ENCODE measurements around the gene IFIT1B. TPM values are rescaled to one million over a fixed set of nuclear protein-coding genes. Genes with fewer than 3 reads are reported as not detected.
"Not testable (repeated sequence)": the region's sequence is repeated elsewhere in the genome, so short reads cannot be mapped to it uniquely, and the experiment has no call there.

IFIT1B gene
- total and polyA plus RNA-seq, 8 donors: 0.92 TPM; not detected in 7

- intact Hi-C loops (cut with DNase I; ENCODE audit: low total_unique reads): no loop called here
- Histone ChIP-seq H3K27me3 (no peaks in the 10 kb centered on the region), H3K4me1 (no peaks in the 10 kb centered on the region), H3K36me3 (no peaks in the 10 kb centered on the region), H3K27ac (peak overlapping the region in 1 of 5 donors; percentile 2), H3K9me3 (no peaks in the 10 kb centered on the region), H3K4me3 (no peak overlapping the region)
- TF ChIP-seq POLR2A (IDR thresholded peaks at IDR 0.05) (no peak), EP300 (IDR thresholded peaks at IDR 0.05) (no peak)
- 78 to 91% (median 88%) methylated on average over 4 of the region's 4 CpGs for WGBS, 5 donors
- no peak for DNase-seq
Observed at GRCh38 chr10:89384474-89385340, 6.9 kb downstream of the IFIT1B start.

DNA sequence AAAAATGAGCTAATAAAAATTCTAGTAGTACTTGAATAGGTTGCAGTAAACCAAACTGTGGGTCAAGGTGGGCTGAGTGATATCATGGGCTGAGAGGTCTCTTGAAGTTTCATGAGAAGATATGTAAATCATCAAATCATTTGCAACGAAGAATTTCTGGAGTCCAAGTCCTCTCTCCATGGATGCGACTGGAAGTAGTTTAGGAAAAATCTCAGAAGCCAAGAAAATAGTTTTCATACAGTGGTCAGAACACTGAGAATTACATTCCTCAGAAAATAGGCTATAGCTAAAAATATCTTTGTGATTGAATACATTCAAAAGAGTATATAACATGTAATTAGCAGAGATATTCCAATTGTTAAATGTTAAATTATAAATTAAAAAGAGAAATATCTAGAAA, 10.9 kb downstream of the IFIT1B start:
- no peaks in the 10 kb centered on the region for H3K36me3 ChIP-seq
- H3K27ac ChIP-seq: no peak overlapping the region

GRCh38 chr10:89389254-89389653, 11.4 kb downstream of the IFIT1B start:
- DNase-seq: peak in 1 of 2 donors; percentile 60
- no peaks in the 10 kb centered on the region for H3K36me3 ChIP-seq
- no peak for TF ChIP-seq EP300 (IDR thresholded peaks at IDR 0.05)
- peak in 2 of 7 experiments; percentile 16 to 34 for TF ChIP-seq CTCF (IDR thresholded peaks at IDR 0.05)
- H3K27ac ChIP-seq: no peak overlapping the region
- H3K27me3 ChIP-seq: no peaks in the 10 kb centered on the region
- H3K4me1 ChIP-seq: peaks cover 15 to 35% (median 22%) of the 10 kb centered on the region in 4 donors
- intact Hi-C loops (cut with DNase I; ENCODE audit: low total_unique reads): no loop called here
- no peaks in the 10 kb centered on the region for H3K9me3 ChIP-seq
- 72 to 91% (median 84%) methylated on average over 1 of the region's 1 CpG for WGBS, 5 donors
- no peak overlapping the region for H3K4me3 ChIP-seq

More for the DNA sequence above, 10.9 kb downstream of the IFIT1B start:
- no peak for DNase-seq
- intact Hi-C loops (cut with DNase I; ENCODE audit: low total_unique reads): no loop called here
- Histone ChIP-seq H3K27me3 (no peaks in the 10 kb centered on the region), H3K4me1 (peaks cover 13 to 30% (median 20%) of the 10 kb centered on the region in 4 donors), H3K9me3 (no peaks in the 10 kb centered on the region), H3K4me3 (no peak overlapping the region)
- no peak for TF ChIP-seq POLR2AphosphoS5 (IDR thresholded peaks at IDR 0.05)
- TF ChIP-seq POLR2A (IDR thresholded peaks at IDR 0.05): no peak
- TF ChIP-seq CTCF (IDR thresholded peaks at IDR 0.05): no peak
- TF ChIP-seq EP300 (IDR thresholded peaks at IDR 0.05): no peak
- whole genome bisulfite sequencing, 5 donors: 67 to 75% (median 70%) methylated on average over 2 of the region's 2 CpGs

- Histone ChIP-seq H3K27me3 (no peaks in the 10 kb centered on the region), H3K9me3 (no peaks in the 10 kb centered on the region), H3K27ac (peak overlapping the region in 2 of 5 donors; percentile 85 to 89), H3K4me1 (peaks cover 15 to 49% (median 25%) of the 10 kb centered on the region in 4 donors), H3K36me3 (no peaks in the 10 kb centered on the region), H3K4me3 (no peak overlapping the region)
- intact Hi-C loops (cut with DNase I; ENCODE audit: low total_unique reads): loop anchor here (10.0 kb wide), 1 partner anchor 136 kb away; the partner anchor contains the start of gene LIPA
- WGBS, 5 donors: 51 to 83% (median 62%) methylated on average over 5 of the region's 5 CpGs
- TF ChIP-seq CTCF (IDR thresholded peaks at IDR 0.05) (no peak), POLR2AphosphoS5 (IDR thresholded peaks at IDR 0.05) (no peak), EP300 (IDR thresholded peaks at IDR 0.05) (no peak), POLR2A (IDR thresholded peaks at IDR 0.05) (no peak)
- DNase-seq: peak in 1 of 2 donors; percentile 45
Observed at GRCh38 chr10:89390476-89391225, 12.8 kb downstream of the IFIT1B start.

- intact Hi-C loops (cut with DNase I; ENCODE audit: low total_unique reads): loop anchor here (10.0 kb wide), 1 partner anchor 136 kb away; the partner anchor contains the start of gene LIPA
- not testable (repeated sequence) for H3K9me3 ChIP-seq, H3K4me3 ChIP-seq, H3K36me3 ChIP-seq, H3K27me3 ChIP-seq, DNase-seq
- 90 to 96% (median 95%) methylated on average over 4 of the region's 4 CpGs for WGBS, 5 donors
- peaks cover 15 to 49% (median 25%) of the 10 kb centered on the region in 4 donors for H3K4me1 ChIP-seq
- peak overlapping the region in 2 of 5 donors; percentile 85 to 89 for H3K27ac ChIP-seq
Observed at GRCh38 chr10:89391226-89391576, 13.3 kb downstream of the IFIT1B start.
